Keratinocyte (primary cell): ENCODE results near the gene CSNK1A1. TPM values are rescaled to one million over a fixed set of nuclear protein-coding genes. Genes with fewer than 3 reads are reported as not detected.

Source experiments
- DNase-seq: peaks from one replicate; pipeline ENCODE4 v3.0.0-alpha.2; 2011; ENCODE audit warnings: low read depth, missing footprints, low spot score
- FAIRE-seq: peaks from 2 replicates; lab custom pipeline; 2011; peaks lifted over from hg19 to GRCh38; lab: Jason Lieb, UNC
- H2AFZ ChIP-seq: 2 replicates; pipeline ENCODE4 v1.6.0; 2012; ENCODE audit warnings: low read length, control low read depth, inconsistent platforms; ENCODE audit not compliant: control insufficient read depth
- H3K27ac ChIP-seq: 2 replicates; pipeline ENCODE4 v1.5.1; 2011; ENCODE audit warnings: low read length; ENCODE audit not compliant: control insufficient read depth, insufficient read depth
- H3K27me3 ChIP-seq: 3 replicates; pipeline ENCODE4 v1.6.0; 2011; ENCODE audit warnings: low read length; ENCODE audit not compliant: control insufficient read depth, insufficient read depth; ENCODE audit errors: extremely low read depth
- H3K36me3 ChIP-seq, 2 experiments: 2 replicates in 1 of 2; 3 replicates in 1 of 2; pipeline ENCODE4 v1.5.1; 2011; ENCODE audit warnings: low read length in 2 of 2, mild to moderate bottlenecking in 1 of 2; ENCODE audit not compliant: control insufficient read depth in 2 of 2, insufficient read depth in 2 of 2; ENCODE audit errors: extremely low read depth in 1 of 2
- H3K4me1 ChIP-seq: 3 replicates; pipeline ENCODE4 v1.5.1; 2011; ENCODE audit warnings: low read length; ENCODE audit not compliant: control insufficient read depth, insufficient read depth; ENCODE audit errors: extremely low read depth
- H3K4me2 ChIP-seq: 3 replicates; pipeline ENCODE4 v1.6.0; 2011; ENCODE audit warnings: low read depth, low read length; ENCODE audit not compliant: control insufficient read depth, insufficient read depth; ENCODE audit errors: extremely low read depth
- H3K4me3 ChIP-seq, 3 experiments: fragments of 200-600 bp in 1 of 3; sonication (generic) in 1 of 3; 2 replicates in 2 of 3; 3 replicates in 1 of 3; pipeline ENCODE4 v1.5.1; 2011 to 2016; ENCODE audit warnings: low read length in 3 of 3, mild to moderate bottlenecking in 3 of 3, control low read depth in 2 of 3, inconsistent platforms in 1 of 3, low read depth in 1 of 3, mixed read lengths in 1 of 3, mixed run types in 1 of 3, moderate library complexity in 1 of 3; ENCODE audit not compliant: control insufficient read depth in 2 of 3, insufficient read depth in 2 of 3; ENCODE audit errors: extremely low read depth in 1 of 3
- H3K79me2 ChIP-seq: 2 replicates; pipeline ENCODE4 v1.6.0; 2012; ENCODE audit warnings: low read length; ENCODE audit not compliant: control insufficient read depth, insufficient read depth
- H3K9ac ChIP-seq: 3 replicates; pipeline ENCODE4 v1.6.0; 2011; ENCODE audit warnings: low read length; ENCODE audit not compliant: control insufficient read depth, insufficient read depth; ENCODE audit errors: extremely low read depth
- H3K9me1 ChIP-seq: 3 replicates; pipeline ENCODE4 v1.6.0; 2011; ENCODE audit warnings: low read length; ENCODE audit not compliant: control insufficient read depth, insufficient read depth; ENCODE audit errors: extremely low read depth
- H3K9me3 ChIP-seq: 2 replicates; pipeline ENCODE4 v1.5.1; 2012; ENCODE audit warnings: low read depth, low read length; ENCODE audit not compliant: control insufficient read depth
- H4K20me1 ChIP-seq: 3 replicates; pipeline ENCODE4 v1.6.0; 2011; ENCODE audit warnings: low read length; ENCODE audit not compliant: control insufficient read depth, insufficient read depth; ENCODE audit errors: extremely low read depth
- EZH2 ChIP-seq: IDR thresholded peaks from one replicate; pipeline ENCODE4 v1.6.1; 2012; ENCODE audit warnings: inconsistent platforms, mild to moderate bottlenecking, low read length, moderate library complexity
- dilution Hi-C: fragments of 300-500 bp; cut with MboI; formaldehyde crosslinking; loops from one replicate; pipeline ENCODE4 v1.7.0; 2020; ENCODE audit warnings: low sequenced_read_pairs; ENCODE audit not compliant: extremely low pct_ligation_motif_present
- polyA plus RNA-seq, 5 experiments: library from polyadenylated mRNA; depleted of rRNA in 3 of 5; stranded (reverse) in 3 of 5; stranded (forward) in 1 of 5; unstranded in 1 of 5; fragments of >200 nt; gene quantifications; 1 replicate in 1 of 5; 2 replicates in 3 of 5; 3 replicates in 1 of 5; pipeline versions ENCODE4 v1.2.1 to v1.2.3, GENCODE V29; 2011 to 2012; ENCODE audit warnings: missing spikeins in 2 of 5, low read depth in 1 of 5, low replicate concordance in 1 of 5
- TF ChIP-seq, protein P1 (sequence below), 3 experiments: IDR thresholded peaks in 1 of 3; conservative IDR thresholded peaks in 1 of 3; optimal IDR thresholded peaks in 1 of 3; 2 replicates in 2 of 3; 3 replicates in 1 of 3; pipeline versions ENCODE3 to v1.5.1; 2011; ENCODE audit warnings: low read length in 3 of 3, mild to moderate bottlenecking in 3 of 3, moderate library complexity in 2 of 3, control low read depth in 1 of 3, inconsistent platforms in 1 of 3; ENCODE audit not compliant: insufficient read depth in 2 of 3; ENCODE audit errors: extremely low read depth in 1 of 3

The CSNK1A1 gene
- polyA plus RNA-seq, 1 donor (not counting 4 experiments of a cell fraction or from before 2014, with no cell fraction given), result 289 TPM

DNA sequence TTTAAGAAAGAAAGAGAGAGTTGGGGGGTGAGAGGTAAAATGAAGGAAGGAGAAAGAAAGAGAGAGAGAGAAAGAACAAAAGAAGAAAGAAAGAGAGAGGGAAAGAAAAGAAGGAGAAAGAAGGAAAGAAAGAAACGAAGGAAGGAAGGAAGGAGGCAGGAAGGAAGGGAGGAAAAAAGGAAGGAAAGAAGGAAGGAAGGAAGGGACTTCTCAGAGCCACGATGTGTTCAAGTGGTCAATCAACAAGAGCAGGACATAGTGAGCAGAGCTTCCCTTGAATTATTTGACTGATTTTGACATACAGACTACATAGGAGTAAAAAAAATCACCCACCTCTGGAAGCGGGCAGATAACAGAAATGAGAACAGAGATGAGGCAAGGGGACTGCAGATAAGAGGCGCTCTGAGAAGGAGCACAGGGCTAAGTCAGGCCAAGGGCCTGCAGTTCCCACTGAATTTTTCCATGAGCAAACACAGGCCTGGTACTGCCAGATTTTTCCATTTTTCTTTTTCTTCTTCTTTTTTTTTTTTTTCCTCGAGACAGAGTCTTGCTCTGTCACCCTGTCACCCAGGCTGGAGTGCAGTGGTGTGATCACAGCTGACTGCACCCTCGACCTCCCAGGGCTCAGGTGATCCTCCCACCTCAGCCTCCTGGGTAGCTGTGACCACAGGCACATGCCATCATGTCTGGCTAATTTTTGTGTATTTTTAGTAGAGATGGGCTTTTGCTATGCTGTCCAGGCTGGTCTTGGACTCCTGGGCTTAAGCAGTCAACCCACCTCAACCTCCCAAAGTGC lies 94.4 kb downstream of the CSNK1A1 start:
- Histone ChIP-seq H2AFZ (no peak overlapping the region), H4K20me1 (no peaks in the 10 kb centered on the region), H3K79me2 (no peaks in the 10 kb centered on the region), H3K36me3 (no peaks in the 10 kb centered on the region), H3K9ac (no peak overlapping the region), H3K4me1 (peaks cover 20% of the 10 kb centered on the region), H3K9me1 (no peaks in the 10 kb centered on the region), H3K4me3 (no peak overlapping the region), H3K27me3 (no peaks in the 10 kb centered on the region), H3K4me2 (no peak overlapping the region), H3K9me3 (no peaks in the 10 kb centered on the region), H3K27ac (no peak overlapping the region)
- DNase-seq, result no peak
- FAIRE-seq, result no peak
- TF ChIP-seq, protein P1, sequence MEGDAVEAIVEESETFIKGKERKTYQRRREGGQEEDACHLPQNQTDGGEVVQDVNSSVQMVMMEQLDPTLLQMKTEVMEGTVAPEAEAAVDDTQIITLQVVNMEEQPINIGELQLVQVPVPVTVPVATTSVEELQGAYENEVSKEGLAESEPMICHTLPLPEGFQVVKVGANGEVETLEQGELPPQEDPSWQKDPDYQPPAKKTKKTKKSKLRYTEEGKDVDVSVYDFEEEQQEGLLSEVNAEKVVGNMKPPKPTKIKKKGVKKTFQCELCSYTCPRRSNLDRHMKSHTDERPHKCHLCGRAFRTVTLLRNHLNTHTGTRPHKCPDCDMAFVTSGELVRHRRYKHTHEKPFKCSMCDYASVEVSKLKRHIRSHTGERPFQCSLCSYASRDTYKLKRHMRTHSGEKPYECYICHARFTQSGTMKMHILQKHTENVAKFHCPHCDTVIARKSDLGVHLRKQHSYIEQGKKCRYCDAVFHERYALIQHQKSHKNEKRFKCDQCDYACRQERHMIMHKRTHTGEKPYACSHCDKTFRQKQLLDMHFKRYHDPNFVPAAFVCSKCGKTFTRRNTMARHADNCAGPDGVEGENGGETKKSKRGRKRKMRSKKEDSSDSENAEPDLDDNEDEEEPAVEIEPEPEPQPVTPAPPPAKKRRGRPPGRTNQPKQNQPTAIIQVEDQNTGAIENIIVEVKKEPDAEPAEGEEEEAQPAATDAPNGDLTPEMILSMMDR (optimal IDR thresholded peaks at IDR 0.05 in 1 of 3, IDR thresholded peaks at IDR 0.05 in 1 of 3, conservative IDR thresholded peaks at IDR 0.05 in 1 of 3; ENCODE audit: extremely low read depth in 1 of 3, insufficient read depth in 2 of 3, low read length in 3 of 3), result no peak
- TF ChIP-seq EZH2, result no peak
- dilution Hi-C loops, result no loop called here

DNA sequence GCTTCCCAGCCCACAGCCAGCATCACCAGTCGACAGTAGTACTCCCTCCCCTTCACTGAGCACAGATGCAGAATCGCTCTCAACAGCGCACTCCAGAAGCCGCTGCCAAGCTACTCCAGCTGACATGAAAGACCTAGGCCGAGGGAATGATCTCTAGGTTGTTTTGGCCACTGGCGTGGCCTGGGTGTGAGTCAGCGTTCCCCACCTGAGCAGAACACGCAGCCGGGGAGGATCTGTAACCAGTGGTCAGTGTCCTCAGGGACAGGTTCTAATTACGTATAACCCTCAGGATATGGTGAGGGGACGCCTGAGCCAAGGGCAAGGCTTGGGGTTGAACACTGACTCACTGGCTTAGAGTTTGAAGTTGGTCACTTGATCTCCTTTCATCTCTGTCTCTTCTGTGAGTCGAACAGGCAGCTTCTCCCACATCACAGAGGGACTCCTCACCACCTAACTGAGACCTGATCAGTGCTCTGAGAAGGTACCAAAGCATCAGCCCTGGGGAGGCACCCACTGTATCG lies 95.3 kb downstream of the CSNK1A1 start:
- dilution Hi-C loops, result no loop called here
- Histone ChIP-seq H3K27ac (no peak overlapping the region), H3K9me3 (no peaks in the 10 kb centered on the region), H3K79me2 (no peaks in the 10 kb centered on the region), H3K27me3 (no peaks in the 10 kb centered on the region), H3K4me3 (no peak overlapping the region), H2AFZ (no peak overlapping the region), H3K9ac (no peak overlapping the region), H3K36me3 (no peaks in the 10 kb centered on the region), H3K4me2 (no peak overlapping the region), H4K20me1 (no peaks in the 10 kb centered on the region), H3K4me1 (peaks cover 20% of the 10 kb centered on the region), H3K9me1 (no peaks in the 10 kb centered on the region)
- FAIRE-seq (no peak), DNase-seq (no peak)
- no peak for TF ChIP-seq EZH2
- TF ChIP-seq, protein P1 (optimal IDR thresholded peaks at IDR 0.05 in 1 of 3, IDR thresholded peaks at IDR 0.05 in 1 of 3, conservative IDR thresholded peaks at IDR 0.05 in 1 of 3; ENCODE audit: extremely low read depth in 1 of 3, insufficient read depth in 2 of 3, low read length in 3 of 3), result no peak
